ENCODE results near the gene FOXP1.

The FOXP1 gene

GRCh38 chr3:71409352-71409751, 174.2 kb downstream of the FOXP1 start:
- peaks cover 6% of the 10 kb centered on the region; the same call in 1 of the 2 replicates for H3F3A ChIP-seq (ENCODE audit: control insufficient read depth, insufficient read depth)
- H3K4me1 ChIP-seq (ENCODE audit: control insufficient read depth, low read length) = peaks cover 65% of the 10 kb centered on the region
- no peaks in the 10 kb centered on the region for H3K9me3 ChIP-seq (ENCODE audit: control insufficient read depth, insufficient read depth, low read length)
- TF ChIP-seq CTCF (IDR thresholded peaks at IDR 0.05; ENCODE audit: low read depth, low read length, poor library complexity, severe bottlenecking) (no peak), EZH2phosphoT487 (IDR thresholded peaks at IDR 0.05; ENCODE audit: borderline replicate concordance, low read length) (no peak)
- H3K27ac ChIP-seq (ENCODE audit: low read depth, low read length) = no peak overlapping the region
- peak overlapping the region; percentile 66; the same call in 1 of the 2 replicates for H3K4me3 ChIP-seq (ENCODE audit: low read length)
- no peaks in the 10 kb centered on the region for H3K27me3 ChIP-seq (ENCODE audit: control insufficient read depth, low read length)
- peaks cover 91% of the 10 kb centered on the region for H3K79me2 ChIP-seq (ENCODE audit: control insufficient read depth, low read length)
- H4K20me1 ChIP-seq (ENCODE audit: control insufficient read depth, insufficient read depth, low read depth, low read length) = peaks cover 6% of the 10 kb centered on the region; the same call in 1 of the 2 replicates
- H3K36me3 ChIP-seq (ENCODE audit: control insufficient read depth, low read length) = no peaks in the 10 kb centered on the region
- H3K4me2 ChIP-seq (ENCODE audit: low read length) = peak overlapping the region; percentile 78
- H3K9me2 ChIP-seq (replicated peaks; ENCODE audit: control insufficient read depth, low read length) = no peaks in the 10 kb centered on the region

GRCh38 chr3:71408903-71409302, 174.6 kb downstream of the FOXP1 start:
- no peaks in the 10 kb centered on the region for H3K9me3 ChIP-seq (ENCODE audit: control insufficient read depth, insufficient read depth, low read length)
- H3F3A ChIP-seq (ENCODE audit: control insufficient read depth, insufficient read depth) = peaks cover 6% of the 10 kb centered on the region; the same call in 1 of the 2 replicates
- H3K27me3 ChIP-seq (ENCODE audit: control insufficient read depth, low read length) = no peaks in the 10 kb centered on the region
- peak overlapping the region; percentile 49 for H3K27ac ChIP-seq (ENCODE audit: low read depth, low read length)
- H3K4me2 ChIP-seq (ENCODE audit: low read length) = peak overlapping the region; percentile 78
- no peak for TF ChIP-seq CTCF (IDR thresholded peaks at IDR 0.05; ENCODE audit: low read depth, low read length, poor library complexity, severe bottlenecking)
- no peak for TF ChIP-seq EZH2phosphoT487 (IDR thresholded peaks at IDR 0.05; ENCODE audit: borderline replicate concordance, low read length)
- no peaks in the 10 kb centered on the region for H3K36me3 ChIP-seq (ENCODE audit: control insufficient read depth, low read length)
- peaks cover 89% of the 10 kb centered on the region for H3K79me2 ChIP-seq (ENCODE audit: control insufficient read depth, low read length)
- H3K9me2 ChIP-seq (replicated peaks; ENCODE audit: control insufficient read depth, low read length) = no peaks in the 10 kb centered on the region
- H4K20me1 ChIP-seq (ENCODE audit: control insufficient read depth, insufficient read depth, low read depth, low read length) = peaks cover 6% of the 10 kb centered on the region; the same call in 1 of the 2 replicates
- H3K4me1 ChIP-seq (ENCODE audit: control insufficient read depth, low read length) = peaks cover 67% of the 10 kb centered on the region
- H3K4me3 ChIP-seq (ENCODE audit: low read length) = peak overlapping the region; percentile 66

GRCh38 chr3:71407823-71408222, 175.7 kb downstream of the FOXP1 start:
- peak overlapping the region; percentile 78 for H3K4me2 ChIP-seq (ENCODE audit: low read length)
- peak overlapping the region; percentile 66 for H3K4me3 ChIP-seq (ENCODE audit: low read length)
- H3F3A ChIP-seq (ENCODE audit: control insufficient read depth, insufficient read depth) = peaks cover 6% of the 10 kb centered on the region; the same call in 1 of the 2 replicates

More at GRCh38 chr3:71407823-71408222, 175.7 kb downstream of the FOXP1 start:
- no peaks in the 10 kb centered on the region for H3K9me3 ChIP-seq (ENCODE audit: control insufficient read depth, insufficient read depth, low read length)
- no peaks in the 10 kb centered on the region for H3K9me2 ChIP-seq (replicated peaks; ENCODE audit: control insufficient read depth, low read length)
- peaks cover 88% of the 10 kb centered on the region for H3K79me2 ChIP-seq (ENCODE audit: control insufficient read depth, low read length)
- TF ChIP-seq CTCF (IDR thresholded peaks at IDR 0.05; ENCODE audit: low read depth, low read length, poor library complexity, severe bottlenecking) = no peak
- no peak for TF ChIP-seq EZH2phosphoT487 (IDR thresholded peaks at IDR 0.05; ENCODE audit: borderline replicate concordance, low read length)
- peaks cover 78% of the 10 kb centered on the region for H3K4me1 ChIP-seq (ENCODE audit: control insufficient read depth, low read length)
- peaks cover 6% of the 10 kb centered on the region; the same call in 1 of the 2 replicates for H4K20me1 ChIP-seq (ENCODE audit: control insufficient read depth, insufficient read depth, low read depth, low read length)
- no peaks in the 10 kb centered on the region for H3K27me3 ChIP-seq (ENCODE audit: control insufficient read depth, low read length)
- no peaks in the 10 kb centered on the region for H3K36me3 ChIP-seq (ENCODE audit: control insufficient read depth, low read length)
- peak overlapping the region; percentile 49 for H3K27ac ChIP-seq (ENCODE audit: low read depth, low read length)
